Astrocyte (in vitro differentiated cells and primary cell): ENCODE results near the gene METTL21C. TPM values are rescaled to one million over a fixed set of nuclear protein-coding genes. Genes with fewer than 3 reads are reported as not detected.

Source experiments
- DNase-seq: peaks from one replicate; pipeline ENCODE4 v3.0.0-alpha.2; 2010; ENCODE audit warnings: low read depth
- FAIRE-seq: peaks from 2 replicates; lab custom pipeline; 2011; peaks lifted over from hg19 to GRCh38; lab: Jason Lieb, UNC
- H2AFZ ChIP-seq: 2 replicates; pipeline ENCODE4 v1.6.0; 2012; ENCODE audit warnings: low read depth, low read length, inconsistent platforms
- H3K27ac ChIP-seq: 2 replicates; pipeline ENCODE4 v1.5.1; 2011; ENCODE audit warnings: low read depth, low read length, inconsistent platforms
- H3K27me3 ChIP-seq: 2 replicates; pipeline ENCODE4 v1.6.0; 2011; ENCODE audit warnings: low read length, inconsistent platforms; ENCODE audit not compliant: insufficient read depth
- H3K36me3 ChIP-seq: 2 replicates; pipeline ENCODE4 v1.5.1; 2011; ENCODE audit warnings: low read length, inconsistent platforms; ENCODE audit not compliant: insufficient read depth
- H3K4me1 ChIP-seq: 2 replicates; pipeline ENCODE4 v1.5.1; 2011; ENCODE audit warnings: low read length, inconsistent platforms; ENCODE audit not compliant: insufficient read depth
- H3K4me2 ChIP-seq: 2 replicates; pipeline ENCODE4 v1.6.0; 2012; ENCODE audit warnings: low read length, inconsistent platforms
- H3K4me3 ChIP-seq: 2 replicates; pipeline ENCODE4 v1.5.1; 2011; ENCODE audit warnings: low read depth, mild to moderate bottlenecking, low read length, inconsistent platforms; ENCODE audit not compliant: insufficient read depth
- H3K79me2 ChIP-seq: 2 replicates; pipeline ENCODE4 v1.6.0; 2012; ENCODE audit warnings: mild to moderate bottlenecking, low read length, inconsistent platforms; ENCODE audit not compliant: insufficient read depth
- H3K9ac ChIP-seq: 2 replicates; pipeline ENCODE4 v1.6.0; 2012; ENCODE audit warnings: mild to moderate bottlenecking, low read length, inconsistent platforms
- H3K9me3 ChIP-seq: 2 replicates; pipeline ENCODE4 v1.5.1; 2012; ENCODE audit warnings: low read depth, mild to moderate bottlenecking, low read length, inconsistent platforms; ENCODE audit not compliant: insufficient read depth
- H4K20me1 ChIP-seq: 2 replicates; pipeline ENCODE4 v1.6.0; 2012; ENCODE audit warnings: low read length, inconsistent platforms; ENCODE audit not compliant: insufficient read depth
- H3K27ac Mint-ChIP-seq: one replicate; pipeline ENCODE4 v1.8.0; 2021; ENCODE audit warnings: mild to moderate bottlenecking, mixed read lengths; ENCODE audit not compliant: unreplicated experiment
- H3K27me3 Mint-ChIP-seq: one replicate; pipeline ENCODE4 v1.8.0; 2021; ENCODE audit warnings: low read depth, mixed read lengths; ENCODE audit not compliant: unreplicated experiment
- H3K36me3 Mint-ChIP-seq: one replicate; pipeline ENCODE4 v1.8.0; 2021; ENCODE audit warnings: low read depth, mixed read lengths; ENCODE audit not compliant: unreplicated experiment
- H3K4me1 Mint-ChIP-seq: one replicate; pipeline ENCODE4 v1.8.0; 2021; ENCODE audit warnings: low read depth, mixed read lengths; ENCODE audit not compliant: unreplicated experiment
- H3K4me3 Mint-ChIP-seq: one replicate; pipeline ENCODE4 v1.8.0; 2021; ENCODE audit warnings: mild to moderate bottlenecking, moderate library complexity, mixed read lengths; ENCODE audit not compliant: unreplicated experiment
- H3K9me3 Mint-ChIP-seq: one replicate; pipeline ENCODE4 v1.8.0; 2021; ENCODE audit warnings: mild to moderate bottlenecking, mixed read lengths; ENCODE audit not compliant: unreplicated experiment
- EZH2 ChIP-seq: IDR thresholded peaks from 2 replicates; pipeline ENCODE4 v1.6.1; 2012; ENCODE audit warnings: mild to moderate bottlenecking, low read length, inconsistent platforms; ENCODE audit not compliant: insufficient read depth
- total RNA-seq: library from RNA; stranded (reverse); gene quantifications from 2 replicates; pipeline ENCODE4 v1.2.1, GENCODE V29; 2021
- TF ChIP-seq, protein P1 (sequence below): IDR thresholded peaks from 2 replicates; pipeline ENCODE4 v1.5.1; 2011; ENCODE audit warnings: low read depth, mild to moderate bottlenecking, inconsistent platforms, low read length, moderate library complexity; ENCODE audit not compliant: insufficient read depth

METTL21C gene
- total RNA-seq, 1 donor from 2014 or later = not detected

DNA sequence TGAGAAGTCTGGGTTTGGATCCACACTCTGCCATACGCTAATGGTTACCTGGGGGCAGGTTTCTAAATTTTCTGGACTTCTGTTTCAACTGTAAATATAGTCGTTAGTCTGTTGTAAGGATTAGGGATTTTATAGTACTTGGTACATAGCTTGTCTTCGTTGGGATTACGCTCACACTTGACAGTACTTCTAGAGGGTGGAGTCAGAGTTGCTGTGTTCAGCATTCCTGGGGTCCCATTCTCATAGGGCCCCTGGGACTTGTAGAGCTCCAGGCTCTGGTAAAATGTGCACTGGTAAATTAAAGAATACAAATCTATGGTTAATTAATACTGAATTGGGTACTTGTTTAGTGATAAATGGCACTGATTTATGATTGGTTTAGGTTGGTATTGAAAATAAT, 52.8 kb downstream of the METTL21C start:
- H3K36me3 Mint-ChIP-seq = peaks cover under 1% of the 10 kb centered on the region

GRCh38 chr13:102638741-102639140, 56.1 kb downstream of the METTL21C start:
- no peaks in the 10 kb centered on the region for H3K4me1 ChIP-seq
- FAIRE-seq = no peak
- no peaks in the 10 kb centered on the region for H3K27me3 ChIP-seq
- Mint-ChIP-seq H3K4me1 (peaks cover 5% of the 10 kb centered on the region), H3K9me3 (no peaks in the 10 kb centered on the region), H3K27me3 (no peaks in the 10 kb centered on the region), H3K4me3 (no peak overlapping the region), H3K36me3 (peaks cover 3% of the 10 kb centered on the region), H3K27ac (no peak overlapping the region)
- no peaks in the 10 kb centered on the region for H4K20me1 ChIP-seq
- DNase-seq = no peak
- no peaks in the 10 kb centered on the region for H3K9me3 ChIP-seq
- H3K27ac ChIP-seq = no peak overlapping the region
- peaks cover 37% of the 10 kb centered on the region for H3K36me3 ChIP-seq
- no peak overlapping the region for H2AFZ ChIP-seq
- no peak for TF ChIP-seq EZH2
- TF ChIP-seq, protein P1, sequence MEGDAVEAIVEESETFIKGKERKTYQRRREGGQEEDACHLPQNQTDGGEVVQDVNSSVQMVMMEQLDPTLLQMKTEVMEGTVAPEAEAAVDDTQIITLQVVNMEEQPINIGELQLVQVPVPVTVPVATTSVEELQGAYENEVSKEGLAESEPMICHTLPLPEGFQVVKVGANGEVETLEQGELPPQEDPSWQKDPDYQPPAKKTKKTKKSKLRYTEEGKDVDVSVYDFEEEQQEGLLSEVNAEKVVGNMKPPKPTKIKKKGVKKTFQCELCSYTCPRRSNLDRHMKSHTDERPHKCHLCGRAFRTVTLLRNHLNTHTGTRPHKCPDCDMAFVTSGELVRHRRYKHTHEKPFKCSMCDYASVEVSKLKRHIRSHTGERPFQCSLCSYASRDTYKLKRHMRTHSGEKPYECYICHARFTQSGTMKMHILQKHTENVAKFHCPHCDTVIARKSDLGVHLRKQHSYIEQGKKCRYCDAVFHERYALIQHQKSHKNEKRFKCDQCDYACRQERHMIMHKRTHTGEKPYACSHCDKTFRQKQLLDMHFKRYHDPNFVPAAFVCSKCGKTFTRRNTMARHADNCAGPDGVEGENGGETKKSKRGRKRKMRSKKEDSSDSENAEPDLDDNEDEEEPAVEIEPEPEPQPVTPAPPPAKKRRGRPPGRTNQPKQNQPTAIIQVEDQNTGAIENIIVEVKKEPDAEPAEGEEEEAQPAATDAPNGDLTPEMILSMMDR = no peak
- no peak overlapping the region for H3K4me2 ChIP-seq
- no peaks in the 10 kb centered on the region for H3K79me2 ChIP-seq
- H3K9ac ChIP-seq = no peak overlapping the region
- no peak overlapping the region for H3K4me3 ChIP-seq

More for the DNA sequence above, 52.8 kb downstream of the METTL21C start:
- Histone ChIP-seq H3K27ac (no peak overlapping the region), H3K9me3 (no peaks in the 10 kb centered on the region), H4K20me1 (no peaks in the 10 kb centered on the region), H3K4me3 (no peak overlapping the region), H3K4me2 (no peak overlapping the region), H3K79me2 (no peaks in the 10 kb centered on the region), H3K4me1 (no peaks in the 10 kb centered on the region), H3K9ac (no peak overlapping the region), H3K36me3 (peaks cover 28% of the 10 kb centered on the region), H3K27me3 (no peaks in the 10 kb centered on the region), H2AFZ (no peak overlapping the region)
- H3K9me3 Mint-ChIP-seq = no peaks in the 10 kb centered on the region
- no peak for DNase-seq
- TF ChIP-seq EZH2 = no peak
- TF ChIP-seq, protein P1 = no peak
- H3K27me3 Mint-ChIP-seq = no peaks in the 10 kb centered on the region
- H3K27ac Mint-ChIP-seq = no peak overlapping the region
- no peak overlapping the region for H3K4me3 Mint-ChIP-seq
- FAIRE-seq = no peak
- H3K4me1 Mint-ChIP-seq = peaks cover 6% of the 10 kb centered on the region

Other genes starting within 250 kb of the METTL21C start
- 36.5 and 37.6 TPM in 2 replicates for gene TPP2, start 98.1 kb downstream of the METTL21C start, total RNA-seq
- 5.7 and 5.8 TPM in 2 replicates for gene TEX30, start 78.7 kb upstream of the METTL21C start, total RNA-seq
- gene POGLUT2, start 103.9 kb upstream of the METTL21C start, total RNA-seq = 15.1 and 16.8 TPM in 2 replicates
- gene BIVM, start 104.1 kb upstream of the METTL21C start, total RNA-seq = 13.3 and 18.7 TPM in 2 replicates
- 42.9 and 51.4 TPM in 2 replicates for gene ERCC5, start 151.0 kb upstream of the METTL21C start, total RNA-seq